ENCODE measurements around the gene CYP26A1.

CYP26A1 gene

GRCh38 chr10:93126483-93127052 lies 52.9 kb downstream of the CYP26A1 start:
- DNase-seq, result no peak
